ENCODE data around the gene UBA52. TPM values are rescaled to one million over a fixed set of nuclear protein-coding genes. Genes with fewer than 3 reads are reported as not detected.
"Not testable (repeated sequence)": the region's sequence is repeated elsewhere in the genome, so short reads cannot be mapped to it uniquely, and the experiment has no call there.

The UBA52 gene
- total RNA-seq, 1 donor from 2014 or later: 959 TPM

GRCh38 chr19:18591735-18592385 is 20.2 kb downstream of the UBA52 start:
- DNase-seq (ENCODE audit: low spot score): no peak

GRCh38 chr19:18592732-18593131 is 21.1 kb downstream of the UBA52 start:
- not testable (repeated sequence) for DNase-seq (ENCODE audit: low spot score)

- DNase-seq (ENCODE audit: low spot score): no peak
Measured at GRCh38 chr19:18593367-18594095, 21.9 kb downstream of the UBA52 start.

- peak; percentile 93 for DNase-seq (ENCODE audit: low spot score)
Measured at GRCh38 chr19:18594096-18594823, 22.6 kb downstream of the UBA52 start.

- DNase-seq (ENCODE audit: low spot score): no peak
Measured at GRCh38 chr19:18594824-18595373, 23.2 kb downstream of the UBA52 start.

GRCh38 chr19:18595475-18595874 is 23.8 kb downstream of the UBA52 start:
- DNase-seq (ENCODE audit: low spot score): no peak

- no peak for DNase-seq (ENCODE audit: low spot score)
Measured at GRCh38 chr19:18596752-18597157, 25.1 kb downstream of the UBA52 start.

GRCh38 chr19:18597809-18598660 is 26.4 kb downstream of the UBA52 start:
- DNase-seq (ENCODE audit: low spot score): no peak

- DNase-seq (ENCODE audit: low spot score): no peak
Measured at GRCh38 chr19:18599485-18599884, 27.8 kb downstream of the UBA52 start.

GRCh38 chr19:18600692-18601397 is 29.2 kb downstream of the UBA52 start:
- DNase-seq (ENCODE audit: low spot score): not testable (repeated sequence)

- DNase-seq (ENCODE audit: low spot score): no peak
Measured at GRCh38 chr19:18601875-18602274, 30.2 kb downstream of the UBA52 start.

GRCh38 chr19:18603255-18603957 is 31.7 kb downstream of the UBA52 start:
- DNase-seq (ENCODE audit: low spot score): no peak

GRCh38 chr19:18603958-18604819 is 32.5 kb downstream of the UBA52 start:
- no peak for DNase-seq (ENCODE audit: low spot score)

- no peak for DNase-seq (ENCODE audit: low spot score)
Measured at GRCh38 chr19:18604820-18605159, 33.1 kb downstream of the UBA52 start.

- DNase-seq (ENCODE audit: low spot score): no peak
Measured at GRCh38 chr19:18605196-18605545, 33.5 kb downstream of the UBA52 start.

GRCh38 chr19:18605546-18606280 is 34.1 kb downstream of the UBA52 start:
- no peak for DNase-seq (ENCODE audit: low spot score)

- DNase-seq (ENCODE audit: low spot score): no peak
Measured at GRCh38 chr19:18606281-18607225, 34.9 kb downstream of the UBA52 start, which contains the start of gene CRLF1. Gene CRLF1 (minus strand): TSS chr19:18606799. CDS start chr19:18606656, 143 bp downstream.

All from mesenteric fat pad (tissue), 1 donor.